Fibroblast of mammary gland (primary cell): Measurements from ENCODE around the gene SESTD1.

ENCODE experiments used
- DNase-seq: peaks from one replicate; pipeline ENCODE4 v3.0.0-alpha.2; 2010; ENCODE audit warnings: low read depth
- H3K4me3 ChIP-seq: 2 replicates; pipeline ENCODE4 v1.5.1; 2011; ENCODE audit warnings: low read depth, mild to moderate bottlenecking, low read length, moderate library complexity; ENCODE audit not compliant: control insufficient read depth
- TF ChIP-seq, protein P1 (sequence below): conservative IDR thresholded peaks from 2 replicates; pipeline ENCODE4 v1.5.1; 2011; ENCODE audit warnings: low read depth, low read length, inconsistent platforms; ENCODE audit not compliant: control insufficient read depth, insufficient read depth

Gene SESTD1

DNA sequence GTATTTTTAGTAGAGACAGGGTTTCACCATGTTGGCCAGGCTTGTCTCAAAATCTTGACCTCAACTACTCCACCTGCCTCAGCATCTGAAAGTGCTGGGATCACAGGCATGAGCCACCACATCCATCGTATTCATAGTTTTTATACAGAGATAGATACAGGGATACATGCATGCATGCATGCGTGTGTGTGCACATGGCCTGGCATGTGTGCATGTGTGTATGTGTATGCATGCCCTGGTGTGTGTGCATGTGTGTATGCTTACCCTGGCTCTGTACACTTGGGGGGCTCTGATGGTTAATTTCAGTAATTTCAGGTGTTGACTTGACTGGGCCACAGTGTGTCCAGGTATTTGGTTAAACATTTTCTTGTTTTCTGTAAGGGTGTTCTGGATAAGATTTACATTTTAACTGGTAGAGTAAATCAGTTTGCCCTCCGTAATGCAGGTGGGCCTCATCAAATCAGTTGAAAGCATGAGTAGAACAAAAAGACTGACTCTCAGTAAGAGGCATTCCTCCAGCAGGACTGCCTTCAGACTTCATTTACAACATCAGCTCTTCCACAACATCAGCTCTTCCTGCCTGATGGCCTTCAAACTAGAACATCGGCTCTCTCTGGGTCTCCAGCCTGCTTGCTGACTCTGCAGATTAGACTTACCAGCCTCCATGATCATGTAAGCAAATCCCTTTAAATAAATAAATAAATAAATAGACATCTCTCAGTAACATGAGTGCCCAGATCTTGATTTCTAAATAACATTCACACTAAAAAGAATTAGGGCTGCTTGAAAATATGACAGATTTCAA is 30.8 kb downstream of the SESTD1 start:
- TF ChIP-seq, protein P1, sequence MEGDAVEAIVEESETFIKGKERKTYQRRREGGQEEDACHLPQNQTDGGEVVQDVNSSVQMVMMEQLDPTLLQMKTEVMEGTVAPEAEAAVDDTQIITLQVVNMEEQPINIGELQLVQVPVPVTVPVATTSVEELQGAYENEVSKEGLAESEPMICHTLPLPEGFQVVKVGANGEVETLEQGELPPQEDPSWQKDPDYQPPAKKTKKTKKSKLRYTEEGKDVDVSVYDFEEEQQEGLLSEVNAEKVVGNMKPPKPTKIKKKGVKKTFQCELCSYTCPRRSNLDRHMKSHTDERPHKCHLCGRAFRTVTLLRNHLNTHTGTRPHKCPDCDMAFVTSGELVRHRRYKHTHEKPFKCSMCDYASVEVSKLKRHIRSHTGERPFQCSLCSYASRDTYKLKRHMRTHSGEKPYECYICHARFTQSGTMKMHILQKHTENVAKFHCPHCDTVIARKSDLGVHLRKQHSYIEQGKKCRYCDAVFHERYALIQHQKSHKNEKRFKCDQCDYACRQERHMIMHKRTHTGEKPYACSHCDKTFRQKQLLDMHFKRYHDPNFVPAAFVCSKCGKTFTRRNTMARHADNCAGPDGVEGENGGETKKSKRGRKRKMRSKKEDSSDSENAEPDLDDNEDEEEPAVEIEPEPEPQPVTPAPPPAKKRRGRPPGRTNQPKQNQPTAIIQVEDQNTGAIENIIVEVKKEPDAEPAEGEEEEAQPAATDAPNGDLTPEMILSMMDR = no peak
- no peak overlapping the region for H3K4me3 ChIP-seq
- no peak for DNase-seq

DNA sequence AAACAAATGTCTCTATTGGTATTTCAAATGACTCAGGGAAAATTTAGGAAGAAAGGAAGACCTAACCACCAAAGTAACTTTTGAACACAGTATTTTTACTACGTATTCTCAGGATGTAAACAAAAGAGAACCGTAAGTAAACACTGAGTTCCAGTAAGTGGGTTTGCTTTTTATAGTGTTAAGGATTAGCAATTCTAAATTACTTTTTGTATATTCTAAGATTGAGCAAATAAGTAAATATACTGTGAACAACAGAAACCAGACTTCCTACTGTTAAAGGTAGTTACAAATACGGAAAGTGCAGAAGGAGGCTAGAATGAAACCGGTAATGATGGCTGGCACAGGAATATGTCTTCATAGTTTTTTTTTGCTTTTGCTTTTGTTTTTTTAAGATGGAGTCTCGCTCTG is 31.5 kb downstream of the SESTD1 start:
- no peak overlapping the region for H3K4me3 ChIP-seq
- DNase-seq = no peak
- TF ChIP-seq, protein P1 = no peak

- no peak for DNase-seq
- H3K4me3 ChIP-seq = no peak overlapping the region
- TF ChIP-seq, protein P1 = no peak
These were observed 37.7 kb downstream of the SESTD1 start for GRCh38 chr2:179226961-179227259.

DNA sequence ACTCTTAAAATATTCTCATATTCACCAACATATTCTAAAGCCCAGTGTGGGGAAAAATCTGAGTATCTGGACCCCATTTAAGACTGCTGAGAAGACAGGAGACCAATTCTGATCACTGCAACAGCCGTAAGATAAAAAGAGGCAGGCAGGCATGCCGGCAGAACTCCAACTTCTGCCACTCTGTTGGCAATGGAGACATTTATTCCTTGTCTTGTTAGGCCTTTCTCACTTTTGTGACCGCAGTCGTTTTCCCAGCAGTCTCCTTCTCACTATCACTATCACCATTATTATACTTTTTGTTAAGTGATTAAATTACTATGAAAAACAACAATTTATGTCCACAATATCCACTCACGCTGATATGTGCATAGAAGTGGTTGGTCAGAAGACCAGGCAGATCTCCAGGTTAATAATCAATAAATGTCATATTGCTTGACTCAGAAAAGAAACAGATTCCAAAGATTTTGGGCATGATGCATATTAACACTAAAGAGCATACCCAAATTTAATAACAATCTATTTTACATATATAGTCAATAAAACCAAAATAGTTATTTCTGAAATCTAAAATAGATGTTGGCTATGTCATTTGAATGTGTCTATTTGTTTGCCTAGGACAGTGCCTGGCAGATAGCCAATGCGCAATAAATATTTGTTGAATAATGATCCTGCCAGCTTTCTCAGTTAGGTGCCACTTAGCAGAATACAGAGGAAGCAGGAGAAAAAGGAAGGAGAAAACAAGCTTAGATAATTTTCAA is 38.2 kb downstream of the SESTD1 start:
- DNase-seq = no peak
- TF ChIP-seq, protein P1 = no peak
- no peak overlapping the region for H3K4me3 ChIP-seq

- H3K4me3 ChIP-seq = no peak overlapping the region
- no peak for DNase-seq
- TF ChIP-seq, protein P1 = no peak
These were observed 40.3 kb downstream of the SESTD1 start for GRCh38 chr2:179224361-179224760.

GRCh38 chr2:179222076-179222475 is 42.6 kb downstream of the SESTD1 start:
- no peak overlapping the region for H3K4me3 ChIP-seq
- TF ChIP-seq, protein P1 = no peak
- DNase-seq = no peak
